Measurements from ENCODE around the gene FAM221A.
"Not testable (repeated sequence)": the region's sequence is repeated elsewhere in the genome, so short reads cannot be mapped to it uniquely, and the experiment has no call there.

The FAM221A gene

GRCh38 chr7:23709081-23709750 is 29.2 kb downstream of the FAM221A start:
- no peak for DNase-seq

- no peak for DNase-seq
Observed at GRCh38 chr7:23710000-23710399, 30.0 kb downstream of the FAM221A start, which contains the start of gene STK31. Gene STK31, plus strand, starts transcription at chr7:23710219. Its CDS starts 67 bp downstream, at chr7:23710286.

- DNase-seq = no peak
Observed at GRCh38 chr7:23712368-23713284, 32.6 kb downstream of the FAM221A start.

- no peak for DNase-seq
Observed at GRCh38 chr7:23713285-23714149, 33.5 kb downstream of the FAM221A start.

- DNase-seq = no peak
Observed at GRCh38 chr7:23714150-23714464, 34.1 kb downstream of the FAM221A start.

GRCh38 chr7:23714579-23714978 is 34.6 kb downstream of the FAM221A start:
- DNase-seq = no peak

- DNase-seq = no peak
Observed at GRCh38 chr7:23715099-23715498, 35.1 kb downstream of the FAM221A start.

GRCh38 chr7:23717788-23718187 is 37.8 kb downstream of the FAM221A start:
- DNase-seq = no peak

GRCh38 chr7:23721456-23721855 is 41.5 kb downstream of the FAM221A start:
- DNase-seq = no peak

GRCh38 chr7:23722587-23723216 is 42.7 kb downstream of the FAM221A start:
- DNase-seq = not testable (repeated sequence)

GRCh38 chr7:23724113-23724512 is 44.1 kb downstream of the FAM221A start:
- not testable (repeated sequence) for DNase-seq

- DNase-seq = no peak
Observed at GRCh38 chr7:23742051-23742450, 62.1 kb downstream of the FAM221A start.

GRCh38 chr7:23743226-23743625 is 63.2 kb downstream of the FAM221A start:
- no peak for DNase-seq

- no peak for DNase-seq
Observed at GRCh38 chr7:23746629-23747028, 66.6 kb downstream of the FAM221A start.

- no peak for DNase-seq
Observed at GRCh38 chr7:23751852-23752251, 71.9 kb downstream of the FAM221A start.

Data from stimulated activated CD8-positive, alpha-beta memory T cell treated with anti-CD3 and anti-CD28 coated beads, Interleukin-4, amount 100 ng/mL, for 48 hours (primary cell).